ENCODE measurements around the gene RHBDD2.

DNA sequence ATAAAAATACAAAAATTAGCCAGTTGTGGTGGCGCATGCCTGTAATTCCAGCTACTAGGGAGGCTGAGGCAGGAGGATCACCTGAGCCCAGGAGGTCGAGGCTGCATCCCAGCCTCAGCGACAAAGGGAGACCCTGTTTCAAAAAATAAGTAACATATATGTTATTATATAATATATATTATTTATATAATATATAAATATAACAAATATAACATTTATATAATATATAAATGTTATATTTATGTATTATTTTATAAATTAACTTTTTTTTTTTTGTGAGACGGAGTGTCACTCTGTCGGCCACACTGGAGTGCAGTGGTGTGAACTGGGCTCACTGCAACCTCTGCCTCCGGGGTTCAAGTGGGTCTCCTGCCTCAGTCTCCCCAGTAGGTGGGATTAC is 34.6 kb downstream of the RHBDD2 start:
- TF ChIP-seq, protein P1, sequence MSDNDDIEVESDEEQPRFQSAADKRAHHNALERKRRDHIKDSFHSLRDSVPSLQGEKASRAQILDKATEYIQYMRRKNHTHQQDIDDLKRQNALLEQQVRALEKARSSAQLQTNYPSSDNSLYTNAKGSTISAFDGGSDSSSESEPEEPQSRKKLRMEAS (IDR thresholded peaks at IDR 0.05; ENCODE audit: insufficient read depth, insufficient read length): no peak
- TF ChIP-seq CTCF (IDR thresholded peaks at IDR 0.05; ENCODE audit: extremely low read depth in 1 of 2, insufficient read depth in 1 of 2, low read depth in 1 of 2, low read length in 2 of 2) (no peak), POLR2A (IDR thresholded peaks at IDR 0.05; ENCODE audit: low read depth, low read length) (no peak), POLR2AphosphoS5 (IDR thresholded peaks at IDR 0.05; ENCODE audit: insufficient read depth, low read depth, low read length) (no peak), EZH2 (IDR thresholded peaks at IDR 0.05; ENCODE audit: borderline replicate concordance, low read depth, low read length, severe bottlenecking) (no peak)
